HG03432 (cell line): ENCODE results near the gene RAB5B.

Source experiments
- ATAC-seq: cut with Tn5 transposase; IDR thresholded peaks from one replicate; pipeline ENCODE4 v1.9.1; 2021; ENCODE audit warnings: mild to moderate bottlenecking, moderate library complexity; ENCODE audit not compliant: unreplicated experiment

The RAB5B gene

GRCh38 chr12:55973599-55974307, at the start of gene RAB5B:
TSS of gene RAB5B (plus strand) at chr12:55974078. CDS start at chr12:55986961, 12,883 bp downstream.
- peak; percentile 92 for ATAC-seq

- ATAC-seq: no peak
Measured at GRCh38 chr12:55925371-55925770, 48.5 kb upstream of the RAB5B start.

GRCh38 chr12:55925870-55926737, 47.8 kb upstream of the RAB5B start:
- peak; percentile 11 for ATAC-seq

DNA sequence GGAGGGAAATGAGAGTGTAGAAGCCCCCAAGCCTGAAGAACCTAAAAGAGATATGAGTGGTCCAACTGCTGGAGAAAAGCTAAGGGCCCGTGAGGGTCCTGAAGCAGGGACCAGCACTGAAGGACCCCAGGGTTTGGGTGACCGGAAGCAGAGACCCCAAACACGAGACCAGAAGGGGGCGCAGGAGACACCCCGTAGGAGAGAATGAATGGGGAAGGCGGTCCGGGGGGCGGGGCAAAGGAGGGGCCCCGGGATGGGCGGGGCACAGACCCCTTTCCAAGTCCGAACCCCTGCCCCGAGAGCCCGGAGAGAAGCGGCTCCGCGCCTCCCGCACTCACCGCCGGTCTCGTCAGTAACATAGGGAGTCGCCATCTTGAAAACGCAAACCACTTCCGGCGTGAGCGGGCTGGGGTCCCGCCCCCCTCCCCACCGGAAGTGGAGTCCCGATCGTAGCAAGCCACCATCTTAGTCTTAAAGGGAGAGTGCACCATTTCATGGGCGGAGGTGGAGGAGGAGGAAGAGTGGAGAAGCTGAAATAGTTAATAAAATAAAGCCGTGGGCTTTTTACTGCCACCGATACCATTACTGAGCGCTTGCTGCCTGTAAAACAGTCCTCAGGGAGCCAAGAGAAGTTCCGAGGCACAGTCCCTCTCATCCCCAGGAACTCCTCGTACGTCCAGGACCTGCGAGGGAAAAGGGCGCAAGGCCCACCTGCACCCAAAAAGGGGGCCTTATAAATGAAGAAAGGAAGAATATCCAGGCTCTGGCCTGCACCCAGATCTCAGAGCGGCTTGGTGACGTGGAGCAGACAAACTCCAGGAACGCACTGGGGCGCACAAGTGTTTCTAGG, 46.9 kb upstream of the RAB5B start:
- ATAC-seq: peak; percentile 55

GRCh38 chr12:55927588-55928502, 46.0 kb upstream of the RAB5B start, which contains the start of gene PYM1:
TSS of gene PYM1 (minus strand) at chr12:55927894. CDS start at chr12:55927761, 133 bp downstream.
- ATAC-seq: peak; percentile 39

DNA sequence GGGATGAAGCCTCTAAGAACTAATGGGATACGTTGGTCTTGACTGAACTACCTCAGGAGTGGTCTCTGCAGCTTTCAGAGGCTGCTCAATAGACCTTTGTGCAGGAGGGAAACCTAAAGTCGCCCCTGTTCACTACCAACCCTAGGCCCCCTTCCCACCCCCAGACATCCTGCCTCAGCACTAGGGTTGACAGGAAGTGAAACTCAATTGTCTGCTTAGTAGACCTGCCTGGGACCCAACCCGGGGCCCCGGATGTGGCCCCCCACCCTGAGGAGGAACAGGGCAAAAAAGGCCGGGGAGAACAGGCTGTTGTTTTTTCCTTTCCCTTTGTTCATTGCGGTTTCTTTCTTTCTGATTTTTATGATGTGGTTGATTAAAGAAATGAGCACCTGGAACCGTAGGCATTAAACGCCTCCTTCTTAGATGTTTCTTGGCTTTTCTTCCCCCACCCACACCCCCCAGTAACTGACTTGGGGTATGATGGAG, 44.5 kb upstream of the RAB5B start:
- ATAC-seq: peak; percentile 34

- peak; percentile 18 for ATAC-seq
Measured at GRCh38 chr12:55930771-55931316, 43.0 kb upstream of the RAB5B start, which contains the start of gene DGKA. TSS of gene DGKA (plus strand) at chr12:55931162. CDS start at chr12:55936504, 5,342 bp downstream.

DNA sequence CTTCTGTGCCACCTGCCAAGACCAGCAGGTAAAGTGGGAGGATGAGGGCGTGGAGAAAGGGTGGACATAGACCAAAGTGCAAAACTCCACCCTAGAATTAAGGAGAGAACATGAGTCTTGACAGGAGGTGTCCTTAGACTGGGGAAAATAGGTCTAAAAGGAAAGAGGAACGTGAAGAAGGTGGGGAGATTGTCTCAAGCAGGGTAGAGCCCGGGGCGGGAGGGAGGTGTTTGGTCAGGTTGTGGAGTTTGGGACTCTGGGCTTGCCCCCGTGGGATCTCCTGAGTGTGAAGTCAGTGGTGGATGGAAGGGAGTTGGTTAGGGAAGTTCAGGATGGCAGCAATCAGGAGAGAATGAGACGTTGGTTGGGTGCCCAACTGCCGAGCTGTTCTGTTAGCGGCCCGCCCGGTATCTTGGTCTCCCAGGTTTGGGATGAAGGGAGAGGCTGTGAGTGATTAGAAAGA, 42.5 kb upstream of the RAB5B start:
- ATAC-seq: no peak

DNA sequence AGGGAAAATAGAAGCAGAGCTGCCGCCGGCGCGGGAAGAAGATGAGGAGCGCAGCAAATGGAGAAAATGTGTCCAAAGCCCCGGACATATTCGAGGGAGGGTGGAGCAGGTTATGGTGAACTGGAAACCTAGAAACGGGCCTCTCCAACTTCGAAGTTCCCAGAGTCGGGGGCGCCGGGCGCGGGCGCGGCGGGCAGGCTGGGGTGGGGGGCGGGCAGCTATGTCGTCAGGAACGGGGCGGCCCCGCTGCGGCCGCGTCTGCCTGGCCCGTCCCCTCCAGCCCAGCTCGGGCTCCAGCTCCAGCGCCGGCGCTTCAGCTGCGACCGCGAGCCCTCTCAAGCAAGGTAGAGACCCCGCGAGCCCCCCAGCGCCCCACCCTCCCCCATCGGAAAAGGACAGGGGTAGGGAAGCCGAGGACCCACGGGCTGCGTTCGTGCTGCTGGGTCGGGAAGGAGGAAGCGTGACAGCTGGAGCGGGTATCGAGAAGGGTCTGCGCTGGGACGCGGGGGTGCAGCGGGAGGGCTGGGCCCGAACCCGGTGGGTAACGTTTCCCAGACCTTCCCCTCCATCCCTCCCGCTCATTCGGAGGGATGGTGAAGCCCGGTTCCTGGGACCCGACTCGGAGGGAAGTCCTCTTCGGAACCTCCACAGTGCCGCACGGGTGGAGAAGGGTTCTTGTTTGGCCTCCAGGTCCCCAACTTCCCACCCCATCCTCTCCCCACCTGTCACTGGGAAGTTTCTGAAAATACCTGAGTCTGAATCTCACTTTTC, 41.9 kb upstream of the RAB5B start:
- ATAC-seq: no peak

GRCh38 chr12:55932551-55932910, 41.3 kb upstream of the RAB5B start:
- no peak for ATAC-seq

DNA sequence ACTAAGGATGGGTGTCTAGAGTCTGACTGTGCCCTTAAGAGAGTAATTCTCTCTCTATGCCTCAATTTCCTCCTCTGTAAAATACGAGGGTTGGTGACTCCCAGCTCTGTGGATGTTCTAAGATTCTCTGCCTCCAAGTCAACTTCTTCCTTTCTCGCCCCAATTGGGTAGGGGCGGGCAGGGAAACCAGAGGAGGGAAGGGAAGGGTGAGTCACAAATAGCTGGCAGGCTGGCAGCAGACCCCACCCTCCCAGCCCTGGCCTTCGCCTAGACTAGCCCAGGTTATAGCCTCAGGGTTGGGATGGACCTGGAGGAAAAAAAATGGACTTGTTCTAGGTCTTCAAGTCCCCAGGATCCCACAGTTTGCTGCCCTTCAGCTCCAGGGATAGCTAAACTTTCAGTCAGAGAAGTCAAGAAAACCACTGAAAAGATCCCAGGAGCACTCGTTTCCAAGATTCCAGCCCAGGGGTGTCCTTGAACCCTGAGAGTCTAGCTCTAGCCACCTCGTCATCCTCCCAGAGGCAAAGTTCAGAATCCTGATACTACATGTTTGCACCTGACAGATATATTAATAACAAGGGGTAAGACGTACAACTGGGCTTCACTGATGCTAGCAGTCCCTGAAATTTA, 40.6 kb upstream of the RAB5B start:
- no peak for ATAC-seq

- ATAC-seq: no peak
Measured at GRCh38 chr12:55933799-55934742, 39.8 kb upstream of the RAB5B start.

DNA sequence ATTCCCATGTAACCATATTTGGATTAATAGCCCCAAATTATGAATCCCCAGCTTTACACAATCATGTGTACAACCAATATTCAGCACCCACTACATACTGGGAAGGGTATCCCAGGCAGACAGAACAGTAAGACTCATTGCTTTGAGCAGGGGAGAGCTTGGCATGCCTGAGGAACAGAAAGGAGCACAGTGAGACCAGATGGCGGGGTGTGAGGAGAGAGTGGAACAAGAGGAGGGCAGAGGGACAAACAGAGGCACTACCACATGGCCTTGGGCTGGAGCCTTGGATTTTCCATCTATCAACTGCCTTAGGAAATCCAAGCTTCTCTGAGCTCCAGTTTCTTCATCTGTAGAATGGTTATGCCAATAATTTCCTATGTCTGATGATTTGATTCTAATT, 39.1 kb upstream of the RAB5B start:
- ATAC-seq: no peak

DNA sequence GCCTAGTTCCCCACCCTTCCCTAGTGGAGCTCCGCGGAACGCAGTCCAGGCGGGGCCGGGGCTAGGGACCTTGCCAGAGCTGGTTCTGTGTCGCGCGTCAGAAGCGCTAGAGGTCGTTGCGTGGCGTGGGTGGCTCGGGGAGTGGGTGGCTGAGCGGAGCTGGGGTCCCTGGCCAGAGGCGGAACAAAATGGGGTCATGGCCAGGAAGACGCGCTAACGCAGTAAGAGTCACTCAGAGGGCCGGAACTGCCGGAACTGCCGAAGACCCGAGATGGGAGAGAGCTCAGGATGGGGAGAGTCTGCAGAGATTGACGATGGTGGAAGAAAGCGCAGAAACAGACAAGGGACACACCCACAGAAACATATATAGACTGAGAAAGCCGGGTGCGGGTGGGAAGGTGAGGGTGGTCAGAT, 38.1 kb upstream of the RAB5B start:
- no peak for ATAC-seq

DNA sequence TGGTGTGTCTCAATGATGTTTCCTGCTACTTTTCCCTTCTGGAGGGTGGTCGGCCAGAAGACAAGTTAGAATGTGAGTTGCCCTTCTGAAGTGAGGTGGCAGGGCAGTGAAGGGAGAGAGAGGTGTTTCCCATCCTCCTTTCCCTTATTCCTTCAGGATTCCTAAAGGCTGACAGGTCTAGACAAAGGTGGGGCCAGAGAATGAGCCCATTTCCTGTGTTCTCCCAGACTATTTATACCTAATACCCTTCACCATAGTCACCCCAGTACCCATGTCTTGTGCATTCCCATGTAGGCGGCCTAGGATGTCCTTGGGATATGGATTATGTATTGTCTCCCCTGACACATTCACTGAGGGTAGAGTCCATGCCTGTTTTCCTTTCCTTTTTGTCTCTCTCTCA, 35.9 kb upstream of the RAB5B start:
- ATAC-seq: no peak

DNA sequence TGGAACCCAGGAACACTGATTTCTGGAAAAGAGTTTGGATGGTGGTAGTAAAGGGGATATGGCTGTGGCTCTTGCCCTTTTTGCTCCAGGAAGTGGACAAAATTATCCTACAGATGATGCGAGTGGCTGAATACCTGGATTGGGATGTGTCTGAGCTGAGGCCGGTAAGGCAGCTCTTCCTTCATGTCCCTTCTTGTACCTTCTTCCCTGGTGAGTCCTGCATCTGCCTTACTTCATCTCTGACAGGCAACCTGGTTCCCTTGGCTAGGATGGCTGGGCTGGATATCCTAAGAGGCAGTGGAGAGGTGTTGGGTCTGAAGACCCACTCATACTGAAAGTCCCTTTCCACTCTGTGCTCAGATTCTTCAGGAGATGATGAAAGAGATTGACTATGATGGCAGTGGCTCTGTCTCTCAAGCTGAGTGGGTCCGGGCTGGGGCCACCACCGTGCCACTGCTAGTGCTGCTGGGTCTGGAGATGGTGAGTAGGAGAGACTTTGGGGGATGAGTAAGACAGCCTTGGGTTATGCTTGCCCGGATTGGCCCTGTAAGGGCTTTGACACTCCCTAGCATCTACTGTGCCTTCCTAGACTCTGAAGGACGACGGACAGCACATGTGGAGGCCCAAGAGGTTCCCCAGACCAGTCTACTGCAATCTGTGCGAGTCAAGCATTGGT, 34.9 kb upstream of the RAB5B start:
- ATAC-seq: no peak
